Measurements from ENCODE around the gene MBOAT1.

The MBOAT1 gene

DNA sequence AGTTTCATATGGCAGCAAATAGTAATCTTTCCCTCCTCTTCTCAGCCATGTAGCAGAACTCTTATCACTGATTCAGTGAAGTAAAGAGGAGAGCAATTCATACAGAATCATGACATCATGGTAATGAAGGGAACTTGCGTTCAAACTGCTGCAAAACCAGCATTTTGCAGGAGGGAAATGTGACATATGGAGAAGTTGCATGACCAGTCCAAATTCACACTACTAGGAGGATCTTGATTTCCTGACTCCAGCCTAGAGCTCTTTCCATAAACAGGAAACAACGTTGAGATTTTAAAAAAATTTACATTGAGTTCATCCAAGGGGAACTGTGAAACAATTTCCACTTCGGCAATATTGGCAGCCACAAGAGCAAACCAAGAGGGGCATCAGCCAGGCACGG lies 63.8 kb downstream of the MBOAT1 start:
- TF ChIP-seq, protein P1, sequence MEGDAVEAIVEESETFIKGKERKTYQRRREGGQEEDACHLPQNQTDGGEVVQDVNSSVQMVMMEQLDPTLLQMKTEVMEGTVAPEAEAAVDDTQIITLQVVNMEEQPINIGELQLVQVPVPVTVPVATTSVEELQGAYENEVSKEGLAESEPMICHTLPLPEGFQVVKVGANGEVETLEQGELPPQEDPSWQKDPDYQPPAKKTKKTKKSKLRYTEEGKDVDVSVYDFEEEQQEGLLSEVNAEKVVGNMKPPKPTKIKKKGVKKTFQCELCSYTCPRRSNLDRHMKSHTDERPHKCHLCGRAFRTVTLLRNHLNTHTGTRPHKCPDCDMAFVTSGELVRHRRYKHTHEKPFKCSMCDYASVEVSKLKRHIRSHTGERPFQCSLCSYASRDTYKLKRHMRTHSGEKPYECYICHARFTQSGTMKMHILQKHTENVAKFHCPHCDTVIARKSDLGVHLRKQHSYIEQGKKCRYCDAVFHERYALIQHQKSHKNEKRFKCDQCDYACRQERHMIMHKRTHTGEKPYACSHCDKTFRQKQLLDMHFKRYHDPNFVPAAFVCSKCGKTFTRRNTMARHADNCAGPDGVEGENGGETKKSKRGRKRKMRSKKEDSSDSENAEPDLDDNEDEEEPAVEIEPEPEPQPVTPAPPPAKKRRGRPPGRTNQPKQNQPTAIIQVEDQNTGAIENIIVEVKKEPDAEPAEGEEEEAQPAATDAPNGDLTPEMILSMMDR (IDR thresholded peaks at IDR 0.05), result no peak

DNA sequence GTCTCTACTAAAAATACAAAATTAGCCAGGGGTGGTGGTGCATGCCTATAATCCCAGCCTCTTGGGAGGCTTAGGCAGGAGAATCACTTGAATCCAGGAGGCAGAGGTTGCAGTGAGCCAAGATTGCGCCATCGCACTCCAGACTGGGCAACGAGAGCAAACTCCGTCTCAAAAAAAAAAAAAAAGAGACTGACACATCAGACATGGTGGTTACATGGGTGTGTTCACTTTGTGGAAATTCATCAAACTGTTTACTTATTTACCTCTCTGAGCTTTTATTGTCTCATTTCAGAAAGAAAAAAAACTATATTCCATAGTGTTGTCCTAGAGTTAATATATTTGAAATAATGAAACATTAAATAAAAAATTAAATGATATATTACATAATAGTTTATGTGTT lies 64.8 kb downstream of the MBOAT1 start:
- TF ChIP-seq, protein P1 (IDR thresholded peaks at IDR 0.05), result no peak

DNA sequence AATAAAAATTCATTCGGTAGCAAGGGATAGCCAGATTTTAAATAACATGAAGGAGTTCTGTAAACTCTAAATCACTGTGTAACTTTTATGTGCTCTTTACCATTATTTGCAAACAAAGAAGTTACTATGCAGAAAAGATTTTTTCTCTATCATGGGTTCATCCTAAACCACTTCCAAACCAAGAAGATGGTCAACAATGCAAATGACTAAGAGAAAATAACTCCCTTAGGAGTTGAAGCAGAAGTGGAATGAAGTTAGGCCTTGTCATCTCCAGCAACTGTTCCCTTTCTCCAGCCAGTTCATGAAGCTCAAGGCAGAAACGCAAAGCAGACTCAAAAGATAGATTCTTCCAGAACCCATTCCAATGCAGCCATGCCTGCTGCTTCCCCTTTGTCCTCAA lies 66.0 kb downstream of the MBOAT1 start:
- TF ChIP-seq, protein P1 (IDR thresholded peaks at IDR 0.05), result no peak

DNA sequence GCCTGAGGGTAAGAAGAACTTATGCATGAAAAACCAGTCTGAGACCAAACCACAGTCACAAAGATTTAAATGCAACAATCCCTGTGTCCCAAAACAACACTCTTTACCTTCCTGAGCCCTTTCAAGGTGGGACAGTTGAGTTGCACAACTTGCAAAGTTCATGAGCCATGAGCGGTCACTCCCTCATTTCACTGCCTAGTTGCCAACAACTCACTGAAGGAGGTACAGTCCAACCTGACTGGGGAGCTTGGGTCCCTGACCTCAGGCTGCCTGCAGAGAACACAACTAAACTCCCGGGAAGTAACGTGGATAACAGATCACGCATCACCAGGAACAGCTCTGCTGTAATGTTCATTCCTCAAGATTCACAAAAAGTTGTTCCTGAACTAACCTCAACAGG lies 69.4 kb downstream of the MBOAT1 start:
- TF ChIP-seq, protein P1 (IDR thresholded peaks at IDR 0.05), result no peak

DNA sequence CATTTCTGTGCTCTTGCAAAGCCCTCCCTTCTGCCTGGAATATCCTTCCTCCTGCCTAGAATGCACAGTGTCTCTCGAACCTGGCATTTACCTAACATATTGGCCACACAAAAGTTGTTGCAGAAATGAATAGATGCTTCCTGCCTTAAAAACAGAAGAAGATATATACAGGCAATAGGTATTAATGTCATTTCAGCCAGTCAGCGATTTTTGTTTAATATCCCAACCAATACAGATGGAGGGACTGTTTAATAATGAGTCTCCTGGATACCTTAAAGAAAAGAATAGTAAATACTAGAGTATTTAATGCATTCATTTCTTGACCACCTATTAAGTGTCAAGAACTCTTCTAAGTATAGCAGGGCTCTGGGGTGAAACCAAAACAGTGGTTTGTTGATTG lies 70.3 kb downstream of the MBOAT1 start:
- TF ChIP-seq, protein P1 (IDR thresholded peaks at IDR 0.05), result no peak

DNA sequence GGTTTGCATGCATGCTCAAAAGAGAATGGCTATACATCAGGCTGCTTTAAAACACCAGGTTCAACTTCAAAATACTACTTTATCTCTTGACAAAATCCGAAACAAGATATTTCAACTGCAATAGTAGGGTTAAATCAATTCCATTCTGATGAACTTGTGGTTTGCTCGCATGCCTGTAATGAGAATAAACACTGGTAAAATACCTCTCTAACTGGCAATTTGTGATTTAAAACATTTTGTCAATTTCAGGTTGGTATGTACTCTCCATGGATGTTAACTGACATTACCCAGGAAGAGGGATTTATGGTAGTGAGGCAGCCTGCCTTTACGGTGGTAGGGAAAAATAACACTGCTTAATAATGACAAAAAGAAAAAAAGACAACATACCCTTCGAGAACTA lies 74.4 kb downstream of the MBOAT1 start:
- TF ChIP-seq, protein P1 (IDR thresholded peaks at IDR 0.05), result no peak

DNA sequence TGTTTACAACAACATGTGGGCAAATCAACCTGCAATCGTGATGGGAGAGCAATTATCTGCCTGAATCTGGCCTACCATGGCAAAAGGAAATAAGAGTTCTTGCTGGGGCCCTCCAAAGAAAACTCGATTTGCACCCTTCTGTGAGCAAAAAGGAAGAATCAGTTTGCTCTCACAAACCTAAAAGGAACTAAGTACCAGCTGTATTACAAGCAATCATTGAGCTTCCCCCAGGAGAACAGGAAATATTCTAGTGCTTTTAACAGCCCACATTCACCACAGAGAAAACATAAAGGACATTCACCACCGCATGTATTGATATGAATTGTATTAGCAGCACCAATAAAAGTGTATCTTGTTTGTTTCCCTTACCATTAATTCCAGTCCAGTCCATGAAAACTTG lies 75.0 kb downstream of the MBOAT1 start:
- TF ChIP-seq, protein P1 (IDR thresholded peaks at IDR 0.05), result no peak

DNA sequence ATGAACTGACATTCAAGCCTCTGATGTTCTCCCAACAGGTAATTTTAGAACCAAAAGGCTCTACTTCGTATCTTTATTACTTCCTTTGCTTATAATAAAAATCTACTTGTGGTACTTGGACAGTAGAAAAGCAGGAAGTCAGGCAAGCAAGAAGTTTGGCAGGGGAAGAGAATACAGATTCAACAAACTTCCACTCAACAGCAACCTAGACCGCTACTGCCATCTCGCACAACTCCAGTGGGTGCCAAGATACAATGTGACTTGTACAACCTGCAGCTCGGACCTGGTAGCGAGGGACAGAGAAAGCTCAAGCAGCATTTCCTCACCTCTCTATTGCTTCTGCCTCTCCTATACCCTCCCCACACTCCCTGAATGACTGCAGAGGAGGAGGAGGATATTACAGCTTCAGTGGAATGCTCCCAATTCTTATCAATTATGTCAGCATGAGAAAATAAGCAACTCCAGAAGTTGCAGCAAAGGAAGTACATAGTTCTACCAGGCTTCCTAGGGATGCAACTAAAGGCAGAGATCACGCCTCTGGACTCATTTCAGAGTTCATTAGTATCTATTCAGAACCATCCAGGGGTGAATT lies 76.5 kb downstream of the MBOAT1 start:
- TF ChIP-seq, protein P1 (IDR thresholded peaks at IDR 0.05), result no peak
